ENCODE results near the gene METAP1D. TPM values are rescaled to one million over a fixed set of nuclear protein-coding genes. Genes with fewer than 3 reads are reported as not detected.

The METAP1D gene
- total RNA-seq, 3 donors from 2014 or later, result 5.1 to 5.9 (median 5.1) TPM

- no peak for DNase-seq
- Mint-ChIP-seq H3K4me1 (ENCODE audit: low read depth) (no peaks in the 10 kb centered on the region), H3K9me3 (no peaks in the 10 kb centered on the region), H3K4me3 (no peak overlapping the region), H3K36me3 (ENCODE audit: insufficient read depth) (peaks cover 29% of the 10 kb centered on the region), H3K27me3 (ENCODE audit: low read depth) (peaks cover 11% of the 10 kb centered on the region)
- ATAC-seq, result no peak
Observed at GRCh38 chr2:172070936-172071335, 71.2 kb downstream of the METAP1D start.

GRCh38 chr2:172072303-172072702 lies 72.5 kb downstream of the METAP1D start:
- no peak for DNase-seq
- no peak for ATAC-seq
- Mint-ChIP-seq H3K4me1 (ENCODE audit: low read depth) (no peaks in the 10 kb centered on the region), H3K4me3 (no peak overlapping the region), H3K9me3 (no peaks in the 10 kb centered on the region), H3K36me3 (ENCODE audit: insufficient read depth) (peaks cover 21% of the 10 kb centered on the region), H3K27me3 (ENCODE audit: low read depth) (peaks cover 17% of the 10 kb centered on the region)

GRCh38 chr2:172072706-172073105 lies 73.0 kb downstream of the METAP1D start:
- H3K27me3 Mint-ChIP-seq (ENCODE audit: low read depth), result peaks cover 17% of the 10 kb centered on the region
- no peaks in the 10 kb centered on the region for H3K4me1 Mint-ChIP-seq (ENCODE audit: low read depth)
- no peak overlapping the region for H3K4me3 Mint-ChIP-seq
- peaks cover 21% of the 10 kb centered on the region for H3K36me3 Mint-ChIP-seq (ENCODE audit: insufficient read depth)
- no peaks in the 10 kb centered on the region for H3K9me3 Mint-ChIP-seq
- no peak for DNase-seq
- no peak for ATAC-seq

GRCh38 chr2:172073518-172073917 lies 73.8 kb downstream of the METAP1D start:
- ATAC-seq (no peak), DNase-seq (no peak)
- H3K4me1 Mint-ChIP-seq (ENCODE audit: low read depth), result no peaks in the 10 kb centered on the region
- H3K36me3 Mint-ChIP-seq (ENCODE audit: insufficient read depth), result peaks cover 21% of the 10 kb centered on the region
- H3K4me3 Mint-ChIP-seq, result no peak overlapping the region
- no peaks in the 10 kb centered on the region for H3K9me3 Mint-ChIP-seq
- H3K27me3 Mint-ChIP-seq (ENCODE audit: low read depth), result peaks cover 24% of the 10 kb centered on the region

GRCh38 chr2:172074254-172074653 lies 74.5 kb downstream of the METAP1D start:
- Mint-ChIP-seq H3K27me3 (ENCODE audit: low read depth) (peaks cover 32% of the 10 kb centered on the region), H3K9me3 (no peaks in the 10 kb centered on the region)

GRCh38 chr2:172079416-172079815 lies 79.7 kb downstream of the METAP1D start:
- peaks cover 4% of the 10 kb centered on the region for H3K9me3 Mint-ChIP-seq
- H3K36me3 Mint-ChIP-seq (ENCODE audit: insufficient read depth), result peaks cover 2% of the 10 kb centered on the region
- no peak for DNase-seq
- no peak for ATAC-seq
- peaks cover 72% of the 10 kb centered on the region for H3K27me3 Mint-ChIP-seq (ENCODE audit: low read depth)
- H3K4me1 Mint-ChIP-seq (ENCODE audit: low read depth), result peaks cover 15% of the 10 kb centered on the region
- H3K4me3 Mint-ChIP-seq, result no peak overlapping the region

More at GRCh38 chr2:172074254-172074653, 74.5 kb downstream of the METAP1D start:
- DNase-seq (no peak), ATAC-seq (no peak)
- Mint-ChIP-seq H3K4me1 (ENCODE audit: low read depth) (no peaks in the 10 kb centered on the region), H3K4me3 (no peak overlapping the region), H3K36me3 (ENCODE audit: insufficient read depth) (peaks cover 19% of the 10 kb centered on the region)

GRCh38 chr2:172079838-172080640 lies 80.3 kb downstream of the METAP1D start:
- DNase-seq, result no peak
- Mint-ChIP-seq H3K4me3 (peak overlapping the region; percentile 13), H3K9me3 (peaks cover 4% of the 10 kb centered on the region)

GRCh38 chr2:172080641-172081220 lies 81.0 kb downstream of the METAP1D start:
- Mint-ChIP-seq H3K36me3 (ENCODE audit: insufficient read depth) (peaks cover 2% of the 10 kb centered on the region), H3K9me3 (peaks cover 4% of the 10 kb centered on the region), H3K27me3 (ENCODE audit: low read depth) (peaks cover 81% of the 10 kb centered on the region), H3K4me1 (ENCODE audit: low read depth) (peaks cover 28% of the 10 kb centered on the region), H3K4me3 (no peak overlapping the region)
- DNase-seq (no peak), ATAC-seq (no peak)

More at GRCh38 chr2:172079838-172080640, 80.3 kb downstream of the METAP1D start:
- peaks cover 2% of the 10 kb centered on the region for H3K36me3 Mint-ChIP-seq (ENCODE audit: insufficient read depth)
- peaks cover 78% of the 10 kb centered on the region for H3K27me3 Mint-ChIP-seq (ENCODE audit: low read depth)
- no peak for ATAC-seq
- H3K4me1 Mint-ChIP-seq (ENCODE audit: low read depth), result peaks cover 21% of the 10 kb centered on the region

- no peak overlapping the region for H3K4me3 Mint-ChIP-seq
Observed at GRCh38 chr2:172081221-172082022, 81.7 kb downstream of the METAP1D start.

GRCh38 chr2:172082105-172082943 lies 82.6 kb downstream of the METAP1D start:
- Mint-ChIP-seq H3K4me1 (ENCODE audit: low read depth) (peaks cover 41% of the 10 kb centered on the region), H3K9me3 (peaks cover 4% of the 10 kb centered on the region), H3K4me3 (no peak overlapping the region), H3K27me3 (ENCODE audit: low read depth) (peaks cover 86% of the 10 kb centered on the region), H3K36me3 (ENCODE audit: insufficient read depth) (peaks cover 2% of the 10 kb centered on the region)
- DNase-seq (no peak), ATAC-seq (no peak)

More at GRCh38 chr2:172081221-172082022, 81.7 kb downstream of the METAP1D start:
- Mint-ChIP-seq H3K9me3 (peaks cover 4% of the 10 kb centered on the region), H3K36me3 (ENCODE audit: insufficient read depth) (peaks cover 2% of the 10 kb centered on the region), H3K27me3 (ENCODE audit: low read depth) (peaks cover 80% of the 10 kb centered on the region), H3K4me1 (ENCODE audit: low read depth) (peaks cover 33% of the 10 kb centered on the region)
- ATAC-seq, result no peak
- DNase-seq, result no peak

- Mint-ChIP-seq H3K4me1 (ENCODE audit: low read depth) (peaks cover 47% of the 10 kb centered on the region), H3K27me3 (ENCODE audit: low read depth) (peaks cover 90% of the 10 kb centered on the region), H3K4me3 (peak overlapping the region; percentile 35), H3K9me3 (peaks cover 4% of the 10 kb centered on the region), H3K36me3 (ENCODE audit: insufficient read depth) (peaks cover 2% of the 10 kb centered on the region)
- ATAC-seq (no peak), DNase-seq (no peak)
Observed at GRCh38 chr2:172082944-172083627, 83.3 kb downstream of the METAP1D start.

GRCh38 chr2:172083628-172084394 lies 84.1 kb downstream of the METAP1D start:
- no peak for ATAC-seq
- peaks cover 2% of the 10 kb centered on the region for H3K36me3 Mint-ChIP-seq (ENCODE audit: insufficient read depth)
- H3K27me3 Mint-ChIP-seq (ENCODE audit: low read depth), result peaks cover 91% of the 10 kb centered on the region
- DNase-seq, result no peak
- peak overlapping the region; percentile 76 for H3K4me3 Mint-ChIP-seq
- H3K4me1 Mint-ChIP-seq (ENCODE audit: low read depth), result peaks cover 52% of the 10 kb centered on the region
- H3K9me3 Mint-ChIP-seq, result peaks cover 4% of the 10 kb centered on the region

- DNase-seq, result no peak
- Mint-ChIP-seq H3K36me3 (ENCODE audit: insufficient read depth) (no peaks in the 10 kb centered on the region), H3K4me1 (ENCODE audit: low read depth) (peaks cover 52% of the 10 kb centered on the region), H3K9me3 (peaks cover 4% of the 10 kb centered on the region), H3K4me3 (peak overlapping the region; percentile 76), H3K27me3 (ENCODE audit: low read depth) (peaks cover 90% of the 10 kb centered on the region)
- ATAC-seq, result no peak
Observed at GRCh38 chr2:172084395-172084644, 84.6 kb downstream of the METAP1D start.
